GM12873 (cell line): ENCODE measurements around the gene ZDHHC1.

ENCODE experiments used
- CTCF ChIP-seq: IDR thresholded peaks from 2 replicates; pipeline ENCODE4 v1.5.1; 2012; ENCODE audit warnings: low read depth, mild to moderate bottlenecking, moderate library complexity, low read length, control low read depth; ENCODE audit not compliant: insufficient read depth; ENCODE audit errors: missing control alignments

The ZDHHC1 gene

GRCh38 chr16:67435758-67436164, 19.5 kb upstream of the ZDHHC1 start:
- TF ChIP-seq CTCF, result no peak

GRCh38 chr16:67433131-67433719, 16.9 kb upstream of the ZDHHC1 start:
- TF ChIP-seq CTCF, result no peak

- TF ChIP-seq CTCF, result no peak
These were observed 16.2 kb upstream of the ZDHHC1 start for GRCh38 chr16:67432506-67432890.

GRCh38 chr16:67431775-67432505, 15.7 kb upstream of the ZDHHC1 start:
- no peak for TF ChIP-seq CTCF

- no peak for TF ChIP-seq CTCF
These were observed 14.9 kb upstream of the ZDHHC1 start, which contains the start of gene HSD11B2 for GRCh38 chr16:67430977-67431774. HSD11B2 (plus strand) TSS chr16:67431121; CDS start chr16:67431249, 128 bp downstream.

- no peak for TF ChIP-seq CTCF
These were observed 14.3 kb upstream of the ZDHHC1 start for GRCh38 chr16:67430504-67430976.
